Adrenal gland (tissue), 5 donors: ENCODE measurements around the gene FHOD3.

Experiments used
- POLR2A ChIP-seq, 2 donors: fragments of 450-650 bp; IDR thresholded peaks; one replicate each; pipeline ENCODE4 v1.6.1; 2017; ENCODE audit warnings: antibody characterized with exemption in 2 of 2, mild to moderate bottlenecking in 2 of 2, moderate library complexity in 1 of 2
- TF ChIP-seq, protein P1 (sequence below), 6 experiments: fragments of 450-650 bp in 4 of 6; fragments of 200-600 bp in 2 of 6; sonication (generic) in 1 of 6; IDR thresholded peaks; 1 replicate in 5 of 6; 2 replicates in 1 of 6; pipeline versions ENCODE4 v1.5.1 to v1.8.0; 2016 to 2021; ENCODE audit warnings: antibody characterized with exemption in 6 of 6, mild to moderate bottlenecking in 2 of 6, moderate library complexity in 1 of 6
- donor health status: DM: no; HTN: no; CAD: no.

DNA sequence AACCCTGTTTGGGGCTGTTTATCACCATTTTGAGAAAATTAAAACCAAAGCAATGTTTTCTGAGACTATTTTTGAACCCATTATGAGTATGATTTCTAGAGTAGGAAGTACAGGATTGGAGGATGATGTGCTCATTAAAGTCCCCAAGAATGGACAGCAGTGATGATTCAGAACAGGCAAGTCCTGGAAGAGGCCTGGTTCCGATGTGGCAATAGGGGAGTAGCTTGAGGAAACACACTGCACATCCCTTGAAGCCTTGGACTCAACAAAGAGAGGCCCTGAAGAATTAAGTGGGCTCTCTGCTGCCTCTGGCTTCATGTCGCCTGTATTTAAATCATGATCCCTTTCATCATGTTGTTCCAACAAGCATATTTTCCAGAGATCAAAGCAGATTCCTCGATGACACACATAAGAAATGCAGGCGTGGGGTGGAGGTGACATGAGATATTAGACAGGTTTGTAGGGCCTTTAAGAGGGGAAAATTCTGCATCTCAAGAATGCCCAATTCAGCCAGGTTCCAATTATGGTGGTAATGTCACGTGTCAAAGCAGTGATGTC is 242.2 kb downstream of the FHOD3 start:
- TF ChIP-seq, protein P1, sequence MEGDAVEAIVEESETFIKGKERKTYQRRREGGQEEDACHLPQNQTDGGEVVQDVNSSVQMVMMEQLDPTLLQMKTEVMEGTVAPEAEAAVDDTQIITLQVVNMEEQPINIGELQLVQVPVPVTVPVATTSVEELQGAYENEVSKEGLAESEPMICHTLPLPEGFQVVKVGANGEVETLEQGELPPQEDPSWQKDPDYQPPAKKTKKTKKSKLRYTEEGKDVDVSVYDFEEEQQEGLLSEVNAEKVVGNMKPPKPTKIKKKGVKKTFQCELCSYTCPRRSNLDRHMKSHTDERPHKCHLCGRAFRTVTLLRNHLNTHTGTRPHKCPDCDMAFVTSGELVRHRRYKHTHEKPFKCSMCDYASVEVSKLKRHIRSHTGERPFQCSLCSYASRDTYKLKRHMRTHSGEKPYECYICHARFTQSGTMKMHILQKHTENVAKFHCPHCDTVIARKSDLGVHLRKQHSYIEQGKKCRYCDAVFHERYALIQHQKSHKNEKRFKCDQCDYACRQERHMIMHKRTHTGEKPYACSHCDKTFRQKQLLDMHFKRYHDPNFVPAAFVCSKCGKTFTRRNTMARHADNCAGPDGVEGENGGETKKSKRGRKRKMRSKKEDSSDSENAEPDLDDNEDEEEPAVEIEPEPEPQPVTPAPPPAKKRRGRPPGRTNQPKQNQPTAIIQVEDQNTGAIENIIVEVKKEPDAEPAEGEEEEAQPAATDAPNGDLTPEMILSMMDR (IDR thresholded peaks at IDR 0.05), result no peak
- no peak for TF ChIP-seq POLR2A (IDR thresholded peaks at IDR 0.05)
